AG04450 (cell line): ENCODE measurements around the gene NPHP3. TPM values are rescaled to one million over a fixed set of nuclear protein-coding genes. Genes with fewer than 3 reads are reported as not detected.
A peak's percentile ranks its signal among the peaks of the same experiment; 100 is the strongest.

Experiments
- CTCF ChIA-PET: fragments of 300-600, 350-600 bp; formaldehyde crosslinking; extraction: SDS; loops from one replicate; lab custom pipeline; 2022; ENCODE audit warnings: antibody characterized with exemption, inconsistent platforms; lab: Charles Lee
- POLR2A ChIA-PET: fragments of 350-600 bp; formaldehyde crosslinking; extraction: SDS; loops from one replicate; lab custom pipeline; 2021; ENCODE audit warnings: antibody characterized with exemption, inconsistent platforms; lab: Yijun Ruan, JAX
- DNase-seq: peaks from one replicate; pipeline ENCODE4 v3.0.0-alpha.2; 2011; ENCODE audit warnings: low read depth, low spot score
- H3K27ac ChIP-seq: one replicate; pipeline ENCODE4 v1.5.1; 2012; ENCODE audit warnings: low read depth, low read length, control low read depth
- H3K27me3 ChIP-seq: one replicate; pipeline ENCODE4 v1.6.0; 2012; ENCODE audit warnings: low read length; ENCODE audit not compliant: control insufficient read depth, insufficient read depth
- H3K4me3 ChIP-seq: 2 replicates; pipeline ENCODE4 v1.5.1; 2011; ENCODE audit warnings: mild to moderate bottlenecking, low read depth, low read length, control low read depth
- H3K9me3 ChIP-seq: 2 replicates; pipeline ENCODE4 v1.5.1; 2012; ENCODE audit warnings: low read length; ENCODE audit not compliant: control insufficient read depth, insufficient read depth
- CTCF ChIP-seq: IDR thresholded peaks from 2 replicates; pipeline ENCODE4 v1.5.1; 2011; ENCODE audit warnings: low read depth, low read length, control low read depth, inconsistent platforms
- polyA plus RNA-seq: library from polyadenylated mRNA; depleted of rRNA; stranded (reverse); fragments of >200 nt; gene quantifications from 2 replicates; pipeline ENCODE4 v1.2.3, GENCODE V29; 2011

Gene NPHP3
- polyA plus RNA-seq, 1 experiment, result 40.4 TPM

GRCh38 chr3:132716372-132716771 lies 5.8 kb downstream of the NPHP3 start:
- Histone ChIP-seq H3K9me3 (no peaks in the 10 kb centered on the region), H3K27ac (no peak overlapping the region), H3K4me3 (no peak overlapping the region), H3K27me3 (no peaks in the 10 kb centered on the region)
- ChIA-PET POLR2A (no interaction called here), CTCF (interaction anchor here (1.1 kb wide), 1 partner anchor 181 kb away, joined by 3 read pairs; no protein-coding TSS in a partner anchor)
- DNase-seq, result no peak
- TF ChIP-seq CTCF, result no peak

GRCh38 chr3:132713977-132714727 lies 8.1 kb downstream of the NPHP3 start:
- ChIA-PET CTCF (interaction anchor here (1.2 to 2.2 kb wide), 2 partner anchors 12 to 178 kb away, joined by 3 to 7 read pairs; no protein-coding TSS in a partner anchor), POLR2A (no interaction called here)
- DNase-seq, result no peak
- Histone ChIP-seq H3K9me3 (no peaks in the 10 kb centered on the region), H3K27ac (no peak overlapping the region), H3K27me3 (no peaks in the 10 kb centered on the region), H3K4me3 (no peak overlapping the region)
- TF ChIP-seq CTCF, result no peak

GRCh38 chr3:132710311-132710710 lies 11.9 kb downstream of the NPHP3 start:
- no peak for TF ChIP-seq CTCF
- POLR2A ChIA-PET, result no interaction called here
- DNase-seq, result no peak
- CTCF ChIA-PET, result no interaction called here
- H3K27me3 ChIP-seq, result no peaks in the 10 kb centered on the region
- no peak overlapping the region for H3K27ac ChIP-seq
- no peak overlapping the region for H3K4me3 ChIP-seq
- H3K9me3 ChIP-seq, result no peaks in the 10 kb centered on the region

- CTCF ChIA-PET, result no interaction called here
- Histone ChIP-seq H3K27ac (no peak overlapping the region), H3K9me3 (no peaks in the 10 kb centered on the region), H3K27me3 (no peaks in the 10 kb centered on the region), H3K4me3 (no peak overlapping the region)
- no peak for TF ChIP-seq CTCF
- no peak for DNase-seq
- POLR2A ChIA-PET, result no interaction called here
Measured at GRCh38 chr3:132709761-132710160, 12.4 kb downstream of the NPHP3 start.

- CTCF ChIA-PET, result no interaction called here
- POLR2A ChIA-PET, result no interaction called here
- Histone ChIP-seq H3K27ac (no peak overlapping the region), H3K4me3 (no peak overlapping the region), H3K9me3 (no peaks in the 10 kb centered on the region), H3K27me3 (no peaks in the 10 kb centered on the region)
- DNase-seq, result peak; percentile 24
- TF ChIP-seq CTCF, result no peak
Measured at GRCh38 chr3:132703733-132704132, 18.5 kb downstream of the NPHP3 start.
